Effector memory CD4-positive, alpha-beta T cell (primary cell): ENCODE measurements around the gene ARR3.
"Not testable (repeated sequence)": the region's sequence is repeated elsewhere in the genome, so short reads cannot be mapped to it uniquely, and the experiment has no call there.

ENCODE experiments used
- DNase-seq, 3 donors: peaks; one replicate each; pipeline ENCODE4 v3.0.0-alpha.2; 2020
- H3K27ac ChIP-seq: 2 replicates; pipeline ENCODE4 v1.7.0; 2013; ENCODE audit warnings: mild to moderate bottlenecking, low read length, moderate library complexity; ENCODE audit not compliant: insufficient read depth, poor library complexity, severe bottlenecking
- H3K27me3 ChIP-seq: replicated peaks from 2 replicates; pipeline ENCODE4 v1.7.0; 2013; ENCODE audit warnings: mild to moderate bottlenecking, low read length; ENCODE audit not compliant: insufficient read depth, control insufficient read depth, poor library complexity, severe bottlenecking
- H3K36me3 ChIP-seq: 2 replicates; pipeline ENCODE4 v1.7.0; 2013; ENCODE audit warnings: mild to moderate bottlenecking, low read length, moderate library complexity; ENCODE audit not compliant: control insufficient read depth, insufficient read depth
- H3K4me1 ChIP-seq: 2 replicates; pipeline ENCODE4 v1.7.0; 2013; ENCODE audit warnings: low read length, mild to moderate bottlenecking; ENCODE audit not compliant: control insufficient read depth, insufficient read depth, poor library complexity, severe bottlenecking
- H3K4me3 ChIP-seq: 2 replicates; pipeline ENCODE4 v1.7.0; 2013; ENCODE audit warnings: low read length, low read depth, mild to moderate bottlenecking; ENCODE audit not compliant: insufficient read depth, poor library complexity, severe bottlenecking
- H3K9me3 ChIP-seq: 2 replicates; pipeline ENCODE4 v1.7.0; 2013; ENCODE audit warnings: mild to moderate bottlenecking, low read length, moderate library complexity; ENCODE audit not compliant: control insufficient read depth

Gene ARR3

DNA sequence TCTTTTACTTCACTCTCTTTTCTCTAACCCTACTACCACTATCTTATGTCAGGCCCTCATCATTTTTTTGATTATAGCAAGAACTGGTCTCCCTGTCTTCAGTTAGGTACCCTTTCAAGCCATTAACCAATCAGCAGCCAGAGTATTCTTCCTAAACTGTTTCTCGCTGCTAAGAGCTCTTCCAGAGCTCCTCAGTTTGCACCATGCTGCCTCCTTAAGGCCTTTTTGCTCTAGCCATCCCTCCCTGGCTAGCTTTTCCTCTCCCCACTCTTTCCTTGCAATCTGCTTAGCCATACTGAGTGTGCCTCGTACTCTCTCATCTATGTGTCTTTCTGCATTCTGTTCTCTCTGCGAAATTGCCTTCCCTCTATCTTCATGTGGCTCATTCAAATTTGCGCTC lies 54.6 kb downstream of the ARR3 start:
- no peak overlapping the region for H3K27ac ChIP-seq
- no peaks in the 10 kb centered on the region for H3K27me3 ChIP-seq
- H3K4me3 ChIP-seq, result no peak overlapping the region
- H3K9me3 ChIP-seq, result no peaks in the 10 kb centered on the region
- H3K36me3 ChIP-seq, result no peaks in the 10 kb centered on the region
- no peak for DNase-seq
- H3K4me1 ChIP-seq, result no peaks in the 10 kb centered on the region

DNA sequence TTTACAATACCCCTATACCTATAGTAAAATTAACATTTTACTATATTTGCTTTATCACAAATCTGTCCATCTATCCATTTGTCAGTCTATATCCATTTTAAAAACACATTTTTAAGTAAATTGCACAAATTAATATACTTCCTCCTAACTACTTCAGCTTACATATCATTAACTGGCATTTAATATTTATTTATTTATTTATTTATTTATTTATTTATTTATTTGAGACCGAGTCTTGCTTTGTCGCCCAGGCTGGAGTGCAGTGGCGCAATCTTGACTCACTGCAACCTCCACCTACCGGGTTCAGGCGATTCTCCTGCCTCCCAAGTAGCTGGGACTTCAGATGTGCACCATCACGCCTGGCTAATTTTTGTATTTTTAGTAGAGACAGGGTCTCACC lies 55.5 kb downstream of the ARR3 start:
- DNase-seq, H3K4me1 ChIP-seq, H3K4me3 ChIP-seq, H3K27me3 ChIP-seq, H3K27ac ChIP-seq, H3K9me3 ChIP-seq, H3K36me3 ChIP-seq: not testable (repeated sequence)

DNA sequence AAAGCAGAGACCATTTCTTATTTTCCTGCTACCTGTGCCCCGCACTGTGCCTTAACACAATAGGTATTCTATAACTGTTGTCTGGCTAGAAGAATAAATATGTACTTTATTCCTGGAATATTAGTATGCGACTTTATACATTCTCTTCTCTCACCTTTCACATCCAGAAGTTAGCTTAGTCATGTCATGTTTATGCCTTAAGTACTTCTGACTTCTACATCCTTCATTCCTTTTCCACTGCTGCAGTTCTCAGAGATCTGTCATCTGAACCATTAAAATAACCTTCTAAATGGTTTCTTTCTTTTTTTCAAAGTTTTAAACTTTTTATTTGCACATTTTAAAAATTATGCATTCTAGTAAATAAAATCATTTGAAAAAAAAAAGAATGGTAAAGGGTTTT lies 56.2 kb downstream of the ARR3 start:
- no peak overlapping the region for H3K27ac ChIP-seq
- no peaks in the 10 kb centered on the region for H3K36me3 ChIP-seq
- no peaks in the 10 kb centered on the region for H3K27me3 ChIP-seq
- no peak for DNase-seq
- H3K9me3 ChIP-seq, result no peaks in the 10 kb centered on the region
- no peak overlapping the region for H3K4me3 ChIP-seq
- H3K4me1 ChIP-seq, result no peaks in the 10 kb centered on the region

DNA sequence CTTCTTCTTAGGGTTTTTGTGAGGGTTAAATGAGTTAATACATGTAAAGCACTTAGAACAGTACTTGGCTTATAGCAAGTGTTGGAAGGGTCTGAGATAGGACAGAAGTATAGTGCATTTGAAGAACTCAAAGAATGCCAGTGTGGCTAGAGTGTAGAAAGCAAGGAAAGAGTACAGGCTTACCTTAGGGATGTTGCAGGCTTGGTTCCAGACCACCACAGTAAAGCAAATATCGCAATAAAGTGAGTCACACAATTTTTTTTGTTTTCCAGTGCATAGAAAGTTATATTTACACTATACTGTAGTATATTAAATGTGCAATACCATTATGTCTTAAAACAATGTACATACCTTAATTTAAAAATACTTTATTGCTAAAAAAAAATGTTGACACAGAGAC lies 63.0 kb downstream of the ARR3 start:
- no peaks in the 10 kb centered on the region for H3K36me3 ChIP-seq
- no peak for DNase-seq
- no peaks in the 10 kb centered on the region for H3K27me3 ChIP-seq
- no peak overlapping the region for H3K4me3 ChIP-seq
- H3K9me3 ChIP-seq, result no peaks in the 10 kb centered on the region
- no peaks in the 10 kb centered on the region for H3K4me1 ChIP-seq
- no peak overlapping the region for H3K27ac ChIP-seq
